Activated CD4-positive, alpha-beta T cell treated with anti-CD3 and anti-CD28 coated beads for 36 hours (primary cell): ENCODE data around the gene CYP24A1. TPM values are rescaled to one million over a fixed set of nuclear protein-coding genes. Genes with fewer than 3 reads are reported as not detected.

Experiments used
- ATAC-seq: fragments of 200-7000 bp; cut with Tn5 transposase; one replicate; pipeline ENCODE4 v1.10.0; 2021; ENCODE audit warnings: mild to moderate bottlenecking, moderate library complexity
- CTCF ChIA-PET: fragments of 350-600 bp; sonication (Branson Sonifier 250); formaldehyde crosslinking; loops from one replicate; lab custom pipeline; 2021; ENCODE audit warnings: antibody characterized with exemption; lab: Charles Lee
- POLR2A ChIA-PET: fragments of 350-600 bp; sonication (Branson Sonifier 250); formaldehyde crosslinking; loops from one replicate; lab custom pipeline; 2021; ENCODE audit warnings: antibody characterized with exemption, inconsistent platforms; lab: Charles Lee
- DNase-seq: peaks from one replicate; pipeline ENCODE4 v3.0.0-alpha.2; 2020
- H3K27ac Mint-ChIP-seq: one replicate; pipeline ENCODE4 v1.8.0; 2021; ENCODE audit warnings: mixed read lengths
- H3K27me3 Mint-ChIP-seq: one replicate; pipeline ENCODE4 v1.8.0; 2021; ENCODE audit warnings: mixed read lengths
- H3K36me3 Mint-ChIP-seq: one replicate; pipeline ENCODE4 v1.8.0; 2021; ENCODE audit warnings: low read depth, mixed read lengths
- H3K4me1 Mint-ChIP-seq: one replicate; pipeline ENCODE4 v1.8.0; 2021; ENCODE audit warnings: mixed read lengths
- H3K4me3 Mint-ChIP-seq: one replicate; pipeline ENCODE4 v1.8.0; 2021; ENCODE audit warnings: mild to moderate bottlenecking, moderate library complexity, mixed read lengths
- H3K9me3 Mint-ChIP-seq: one replicate; pipeline ENCODE4 v1.8.0; 2021; ENCODE audit warnings: low read depth, mixed read lengths
- intact Hi-C, 2 experiments: fragments of 100-400 bp; cut with DNase I in 1 of 2; cut with micrococcal nuclease in 1 of 2; formaldehyde crosslinking; loops; one replicate each; pipeline versions ENCODE4 v1.14.2 to v1.15.1; 2022 to 2024; cut with DNase I, micrococcal nuclease
- total RNA-seq, 2 experiments: library from RNA; stranded (reverse); gene quantifications; one replicate each; pipeline ENCODE4 v1.2.3, GENCODE V29; 2021

The CYP24A1 gene
- total RNA-seq = under 1 TPM in 1 of 2 experiments, not detected in 1; 0.07 TPM

- Mint-ChIP-seq H3K9me3 (no peaks in the 10 kb centered on the region), H3K27me3 (peaks cover 64% of the 10 kb centered on the region), H3K27ac (no peak within 1 kb of the TSS), H3K4me1 (peaks cover 18% of the 10 kb centered on the region), H3K4me3 (peak within 1 kb of the TSS; percentile 19), H3K36me3 (no peaks in the 10 kb centered on the region)
- ATAC-seq = peak; percentile 33
- peak; percentile 37 for DNase-seq
- POLR2A ChIA-PET = no interaction called here
- CTCF ChIA-PET = interaction anchor here (1.1 to 1.4 kb wide), 2 partner anchors 26 to 71 kb away, joined by 3 to 4 read pairs; no protein-coding TSS in a partner anchor
- intact Hi-C loops = no loop called here
Observed at GRCh38 chr20:54173653-54174456, at the start of gene CYP24A1. Gene CYP24A1, minus strand, starts transcription at chr20:54173986. Its CDS starts 407 bp downstream, at chr20:54173579.

- intact Hi-C loops = loop anchor here (5.0 to 10.0 kb wide), 4 partner anchors 64 to 252 kb away; partner anchors contain the start of gene DOK5 (in 1 of the 2)
- H3K27me3 Mint-ChIP-seq = no peaks in the 10 kb centered on the region
- POLR2A ChIA-PET = no interaction called here
- no peaks in the 10 kb centered on the region for H3K9me3 Mint-ChIP-seq
- DNase-seq (no peak), ATAC-seq (no peak)
- peaks cover 2% of the 10 kb centered on the region for H3K36me3 Mint-ChIP-seq
- H3K4me3 Mint-ChIP-seq = no peak overlapping the region
- CTCF ChIA-PET = interaction anchor here (0.5 to 2.1 kb wide), 4 partner anchors 10 to 119 kb away, joined by 3 to 12 read pairs (median 4); partner anchors contain the start of gene PFDN4
- H3K4me1 Mint-ChIP-seq = peaks cover 28% of the 10 kb centered on the region
- no peak overlapping the region for H3K27ac Mint-ChIP-seq
Observed at GRCh38 chr20:54223285-54223684, 49.5 kb upstream of the CYP24A1 start.

- Mint-ChIP-seq H3K36me3 (peaks cover 2% of the 10 kb centered on the region), H3K27me3 (no peaks in the 10 kb centered on the region), H3K4me1 (peaks cover 26% of the 10 kb centered on the region), H3K27ac (peak overlapping the region; percentile 77), H3K9me3 (no peaks in the 10 kb centered on the region), H3K4me3 (no peak overlapping the region)
- ChIA-PET POLR2A (interaction anchor here (0.6 kb wide), 1 partner anchor 281 kb away, joined by 4 read pairs; no protein-coding TSS in a partner anchor), CTCF (interaction anchor here (0.6 to 2.1 kb wide), 9 partner anchors 8 to 426 kb away, joined by 3 to 12 read pairs (median 3); partner anchors contain the start of gene PFDN4)
- peak; percentile 2 for ATAC-seq
- DNase-seq = no peak
- intact Hi-C loops = loop anchor here (1.0 to 10.0 kb wide), 5 partner anchors 63 to 253 kb away; partner anchors contain the start of gene DOK5 (in 1 of the 2)
Observed at GRCh38 chr20:54221996-54222890, 48.5 kb upstream of the CYP24A1 start.

- no peaks in the 10 kb centered on the region for H3K27me3 Mint-ChIP-seq
- no peaks in the 10 kb centered on the region for H3K9me3 Mint-ChIP-seq
- H3K27ac Mint-ChIP-seq = peak overlapping the region; percentile 77
- CTCF ChIA-PET = interaction anchor here (0.6 to 2.1 kb wide), 10 partner anchors 9 to 532 kb away, joined by 3 to 12 read pairs (median 3); partner anchors contain the start of gene PFDN4
- H3K36me3 Mint-ChIP-seq = peaks cover 7% of the 10 kb centered on the region
- POLR2A ChIA-PET = interaction anchor here (0.6 kb wide), 2 partner anchors 282 to 1064 kb away, joined by 4 read pairs; no protein-coding TSS in a partner anchor
- DNase-seq (peak; percentile 49), ATAC-seq (peak; percentile 95)
- H3K4me1 Mint-ChIP-seq = peaks cover 28% of the 10 kb centered on the region
- intact Hi-C loops = loop anchor here (1.0 to 10.0 kb wide), 5 partner anchors 64 to 253 kb away; partner anchors contain the start of gene DOK5 (in 1 of the 2)
- no peak overlapping the region for H3K4me3 Mint-ChIP-seq
Observed at GRCh38 chr20:54221353-54221752, 47.6 kb upstream of the CYP24A1 start.

- ChIA-PET POLR2A (interaction anchor here (0.6 kb wide), 1 partner anchor 1065 kb away, joined by 4 read pairs; no protein-coding TSS in a partner anchor), CTCF (interaction anchor here (0.6 to 1.0 kb wide), 4 partner anchors 8 to 306 kb away, joined by 3 to 4 read pairs (median 4); no protein-coding TSS in a partner anchor)
- Mint-ChIP-seq H3K4me3 (no peak overlapping the region), H3K27me3 (no peaks in the 10 kb centered on the region), H3K9me3 (no peaks in the 10 kb centered on the region), H3K36me3 (peaks cover 14% of the 10 kb centered on the region), H3K27ac (peak overlapping the region; percentile 59), H3K4me1 (peaks cover 28% of the 10 kb centered on the region)
- intact Hi-C loops = loop anchor here (1.0 to 10.0 kb wide), 6 partner anchors 65 to 426 kb away; partner anchors contain the start of gene DOK5 (in 1 of the 2)
- no peak for ATAC-seq
- no peak for DNase-seq
Observed at GRCh38 chr20:54220722-54221121, 46.9 kb upstream of the CYP24A1 start.

- POLR2A ChIA-PET = no interaction called here
- intact Hi-C loops = loop anchor here (1.0 to 10.0 kb wide), 5 partner anchors 67 to 426 kb away; partner anchors contain the start of gene DOK5 (in 1 of the 2)
- Mint-ChIP-seq H3K9me3 (no peaks in the 10 kb centered on the region), H3K27me3 (no peaks in the 10 kb centered on the region), H3K4me3 (no peak overlapping the region), H3K4me1 (peaks cover 28% of the 10 kb centered on the region), H3K36me3 (peaks cover 14% of the 10 kb centered on the region), H3K27ac (no peak overlapping the region)
- CTCF ChIA-PET = interaction anchor here (0.6 to 2.0 kb wide), 8 partner anchors 9 to 430 kb away, joined by 3 to 11 read pairs (median 4); partner anchors contain the start of gene PFDN4
- ATAC-seq (no peak), DNase-seq (no peak)
Observed at GRCh38 chr20:54219751-54220426, 46.1 kb upstream of the CYP24A1 start.

- H3K27ac Mint-ChIP-seq = peak overlapping the region; percentile 21
- no peak for ATAC-seq
- peaks cover 17% of the 10 kb centered on the region for H3K36me3 Mint-ChIP-seq
- ChIA-PET CTCF (interaction anchor here (1.4 to 2.0 kb wide), 3 partner anchors 10 to 432 kb away, joined by 4 to 11 read pairs (median 8); partner anchors contain the start of gene PFDN4), POLR2A (no interaction called here)
- intact Hi-C loops = no loop called here
- no peaks in the 10 kb centered on the region for H3K9me3 Mint-ChIP-seq
- no peak for DNase-seq
- H3K27me3 Mint-ChIP-seq = no peaks in the 10 kb centered on the region
- no peak overlapping the region for H3K4me3 Mint-ChIP-seq
- H3K4me1 Mint-ChIP-seq = peaks cover 28% of the 10 kb centered on the region
Observed at GRCh38 chr20:54218470-54218869, 44.7 kb upstream of the CYP24A1 start.

GRCh38 chr20:54217762-54218161, 44.0 kb upstream of the CYP24A1 start:
- intact Hi-C loops = no loop called here
- Mint-ChIP-seq H3K4me1 (peaks cover 32% of the 10 kb centered on the region), H3K27ac (no peak overlapping the region), H3K36me3 (peaks cover 17% of the 10 kb centered on the region), H3K9me3 (no peaks in the 10 kb centered on the region), H3K27me3 (no peaks in the 10 kb centered on the region), H3K4me3 (no peak overlapping the region)
- no peak for ATAC-seq
- ChIA-PET POLR2A (no interaction called here), CTCF (interaction anchor here (2.0 kb wide), 1 partner anchor 430 kb away, joined by 11 read pairs; no protein-coding TSS in a partner anchor)
- no peak for DNase-seq

GRCh38 chr20:54215157-54215789, 41.5 kb upstream of the CYP24A1 start:
- CTCF ChIA-PET = interaction anchor here (1.9 to 2.0 kb wide), 2 partner anchors 9 to 15 kb away, joined by 5 to 8 read pairs; no protein-coding TSS in a partner anchor

More at GRCh38 chr20:54215157-54215789, 41.5 kb upstream of the CYP24A1 start:
- POLR2A ChIA-PET = no interaction called here
- ATAC-seq (no peak), DNase-seq (no peak)
- Mint-ChIP-seq H3K27ac (no peak overlapping the region), H3K9me3 (no peaks in the 10 kb centered on the region), H3K4me1 (peaks cover 23% of the 10 kb centered on the region), H3K4me3 (no peak overlapping the region), H3K27me3 (no peaks in the 10 kb centered on the region), H3K36me3 (peaks cover 25% of the 10 kb centered on the region)
- intact Hi-C loops = no loop called here
